GM23338 (cell line): Measurements from ENCODE around the gene AK2.
"Not testable (repeated sequence)": the region's sequence is repeated elsewhere in the genome, so short reads cannot be mapped to it uniquely, and the experiment has no call there.

Experiments used
- CREB1 ChIP-seq: fragments of 250-450 bp; sonication (Bioruptor Pico); IDR thresholded peaks from 2 replicates; pipeline ENCODE4 v1.5.0; 2020; ENCODE audit warnings: low read depth, mild to moderate bottlenecking, moderate library complexity
- EZH2 ChIP-seq: fragments of 200-600 bp; sonication (generic); IDR thresholded peaks from one replicate; pipeline ENCODE4 v1.8.0; 2017; ENCODE audit warnings: antibody characterized with exemption, mild to moderate bottlenecking, low read depth; ENCODE audit not compliant: unreplicated experiment
- EZH2phosphoT487 ChIP-seq: fragments of 200-600 bp; sonication (generic); IDR thresholded peaks from one replicate; pipeline ENCODE4 v1.8.1; 2018; ENCODE audit warnings: antibody characterized with exemption; ENCODE audit not compliant: unreplicated experiment
- TF ChIP-seq, protein P1 (sequence below), 2 experiments: fragments of 200-600 bp in 1 of 2; sonication (generic) in 1 of 2; conservative IDR thresholded peaks; 2 replicates each; pipeline versions ENCODE4 v1.5.1 to v1.6.1; 2016 to 2017; ENCODE audit warnings: antibody characterized with exemption in 2 of 2, low read depth in 2 of 2, mild to moderate bottlenecking in 2 of 2, moderate library complexity in 1 of 2

- not testable (repeated sequence) for TF ChIP-seq EZH2; CREB1 (CRISPR knock-in tag); EZH2phosphoT487
- TF ChIP-seq, protein P1, sequence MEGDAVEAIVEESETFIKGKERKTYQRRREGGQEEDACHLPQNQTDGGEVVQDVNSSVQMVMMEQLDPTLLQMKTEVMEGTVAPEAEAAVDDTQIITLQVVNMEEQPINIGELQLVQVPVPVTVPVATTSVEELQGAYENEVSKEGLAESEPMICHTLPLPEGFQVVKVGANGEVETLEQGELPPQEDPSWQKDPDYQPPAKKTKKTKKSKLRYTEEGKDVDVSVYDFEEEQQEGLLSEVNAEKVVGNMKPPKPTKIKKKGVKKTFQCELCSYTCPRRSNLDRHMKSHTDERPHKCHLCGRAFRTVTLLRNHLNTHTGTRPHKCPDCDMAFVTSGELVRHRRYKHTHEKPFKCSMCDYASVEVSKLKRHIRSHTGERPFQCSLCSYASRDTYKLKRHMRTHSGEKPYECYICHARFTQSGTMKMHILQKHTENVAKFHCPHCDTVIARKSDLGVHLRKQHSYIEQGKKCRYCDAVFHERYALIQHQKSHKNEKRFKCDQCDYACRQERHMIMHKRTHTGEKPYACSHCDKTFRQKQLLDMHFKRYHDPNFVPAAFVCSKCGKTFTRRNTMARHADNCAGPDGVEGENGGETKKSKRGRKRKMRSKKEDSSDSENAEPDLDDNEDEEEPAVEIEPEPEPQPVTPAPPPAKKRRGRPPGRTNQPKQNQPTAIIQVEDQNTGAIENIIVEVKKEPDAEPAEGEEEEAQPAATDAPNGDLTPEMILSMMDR (conservative IDR thresholded peaks at IDR 0.05; ENCODE audit: low read depth in 2 of 2) = not testable (repeated sequence)
These were observed 27.6 kb upstream of the AK2 start for GRCh38 chr1:33064284-33064683.
